Fibroblast of lung (primary cell): ENCODE measurements around the gene RBCK1. TPM values are rescaled to one million over a fixed set of nuclear protein-coding genes. Genes with fewer than 3 reads are reported as not detected.

ENCODE experiments used
- DNase-seq, 2 donors: peaks; one replicate each; pipeline versions ENCODE4 v3.0.0 to v3.0.0-alpha.2; 2010; ENCODE audit warnings: low read depth in 2 of 2
- H2AFZ ChIP-seq: 2 replicates; pipeline ENCODE4 v1.5.1; 2012; ENCODE audit warnings: low read length, control low read depth, inconsistent platforms
- H3K27ac ChIP-seq: 2 replicates; pipeline ENCODE4 v1.5.1; 2011; ENCODE audit warnings: low read length, control low read depth; ENCODE audit not compliant: insufficient read depth
- H3K27me3 ChIP-seq: 2 replicates; pipeline ENCODE4 v1.5.1; 2011; ENCODE audit warnings: mild to moderate bottlenecking, low read length; ENCODE audit not compliant: control insufficient read depth, insufficient read depth
- H3K36me3 ChIP-seq: 2 replicates; pipeline ENCODE4 v1.5.1; 2011; ENCODE audit warnings: low read length; ENCODE audit not compliant: control insufficient read depth, insufficient read depth
- H3K4me1 ChIP-seq: 2 replicates; pipeline ENCODE4 v1.5.1; 2011; ENCODE audit warnings: low read length; ENCODE audit not compliant: control insufficient read depth, insufficient read depth; ENCODE audit errors: extremely low read depth
- H3K4me2 ChIP-seq: 2 replicates; pipeline ENCODE4 v1.5.1; 2011; ENCODE audit warnings: low read length, control low read depth; ENCODE audit not compliant: insufficient read depth; ENCODE audit errors: extremely low read depth
- H3K4me3 ChIP-seq, 4 experiments: fragments of 200-600 bp in 1 of 4; sonication (generic) in 1 of 4; replicated peaks in 1 of 4; 2 replicates each; pipeline ENCODE4 v1.5.1; 2011 to 2016; ENCODE audit warnings: low read length in 4 of 4, low read depth in 3 of 4, mild to moderate bottlenecking in 3 of 4, control low read depth in 2 of 4, inconsistent platforms in 1 of 4, mixed read lengths in 1 of 4; ENCODE audit not compliant: insufficient read depth in 1 of 4; ENCODE audit errors: control extremely low read depth in 1 of 4
- H3K79me2 ChIP-seq: 2 replicates; pipeline ENCODE4 v1.5.1; 2012; ENCODE audit warnings: mild to moderate bottlenecking, low read length, inconsistent platforms; ENCODE audit not compliant: control insufficient read depth, insufficient read depth
- H3K9ac ChIP-seq: 2 replicates; pipeline ENCODE4 v1.5.1; 2011; ENCODE audit warnings: mild to moderate bottlenecking, low read length, control low read depth; ENCODE audit not compliant: insufficient read depth
- H3K9me3 ChIP-seq: 2 replicates; pipeline ENCODE4 v1.5.1; 2012; ENCODE audit warnings: low read depth, low read length; ENCODE audit not compliant: control insufficient read depth, insufficient read depth
- H4K20me1 ChIP-seq: 2 replicates; pipeline ENCODE4 v1.5.1; 2011; ENCODE audit warnings: low read length; ENCODE audit not compliant: control insufficient read depth, insufficient read depth; ENCODE audit errors: extremely low read depth
- EZH2 ChIP-seq: IDR thresholded peaks from 2 replicates; pipeline ENCODE4 v1.5.1; 2012; ENCODE audit warnings: low read length, control low read depth, mild to moderate bottlenecking; ENCODE audit errors: missing control alignments
- polyA plus RNA-seq, 2 donors: library from polyadenylated mRNA; depleted of rRNA in 1 of 2; stranded (reverse) in 1 of 2; unstranded in 1 of 2; fragments of >200 nt; gene quantifications; 2 replicates each; pipeline ENCODE4 v1.2.1, GENCODE V29; 2011 to 2012; ENCODE audit warnings: missing spikeins in 1 of 2
- total RNA-seq: library from RNA; depleted of rRNA; stranded (reverse); fragments of >200 nt; gene quantifications from 2 replicates; pipeline ENCODE4 v1.2.1, GENCODE V29; 2014
- TF ChIP-seq, protein P1 (sequence below), 2 donors: IDR thresholded peaks in 1 of 2; conservative IDR thresholded peaks in 1 of 2; 1 replicate in 1 of 2; 2 replicates in 1 of 2; pipeline ENCODE4 v1.5.1; 2011 to 2012; ENCODE audit warnings: low read length in 2 of 2, control low read depth in 1 of 2, inconsistent platforms in 1 of 2, low read depth in 1 of 2, mild to moderate bottlenecking in 1 of 2

Gene RBCK1
- total and polyA plus RNA-seq, 2 donors (not counting 1 experiment from before 2014, with no cell fraction given): 35.2 to 89.0 TPM

- Histone ChIP-seq H3K4me3 (no peak overlapping the region), H3K36me3 (no peaks in the 10 kb centered on the region), H3K27me3 (no peaks in the 10 kb centered on the region), H3K4me2 (no peak overlapping the region), H4K20me1 (no peaks in the 10 kb centered on the region), H3K79me2 (no peaks in the 10 kb centered on the region), H2AFZ (no peak overlapping the region), H3K9ac (no peak overlapping the region), H3K4me1 (no peaks in the 10 kb centered on the region), H3K27ac (no peak overlapping the region), H3K9me3 (no peaks in the 10 kb centered on the region)
- no peak for TF ChIP-seq EZH2
- no peak for DNase-seq
Observed at GRCh38 chr20:467755-468154, 59.7 kb downstream of the RBCK1 start.

- no peak overlapping the region for H3K9ac ChIP-seq
- no peaks in the 10 kb centered on the region for H4K20me1 ChIP-seq
- H2AFZ ChIP-seq: no peak overlapping the region
- DNase-seq: no peak
- no peaks in the 10 kb centered on the region for H3K4me1 ChIP-seq
- no peak overlapping the region for H3K27ac ChIP-seq
- H3K4me2 ChIP-seq: no peak overlapping the region
- H3K4me3 ChIP-seq: no peak overlapping the region
- H3K27me3 ChIP-seq: no peaks in the 10 kb centered on the region
- TF ChIP-seq, protein P1, sequence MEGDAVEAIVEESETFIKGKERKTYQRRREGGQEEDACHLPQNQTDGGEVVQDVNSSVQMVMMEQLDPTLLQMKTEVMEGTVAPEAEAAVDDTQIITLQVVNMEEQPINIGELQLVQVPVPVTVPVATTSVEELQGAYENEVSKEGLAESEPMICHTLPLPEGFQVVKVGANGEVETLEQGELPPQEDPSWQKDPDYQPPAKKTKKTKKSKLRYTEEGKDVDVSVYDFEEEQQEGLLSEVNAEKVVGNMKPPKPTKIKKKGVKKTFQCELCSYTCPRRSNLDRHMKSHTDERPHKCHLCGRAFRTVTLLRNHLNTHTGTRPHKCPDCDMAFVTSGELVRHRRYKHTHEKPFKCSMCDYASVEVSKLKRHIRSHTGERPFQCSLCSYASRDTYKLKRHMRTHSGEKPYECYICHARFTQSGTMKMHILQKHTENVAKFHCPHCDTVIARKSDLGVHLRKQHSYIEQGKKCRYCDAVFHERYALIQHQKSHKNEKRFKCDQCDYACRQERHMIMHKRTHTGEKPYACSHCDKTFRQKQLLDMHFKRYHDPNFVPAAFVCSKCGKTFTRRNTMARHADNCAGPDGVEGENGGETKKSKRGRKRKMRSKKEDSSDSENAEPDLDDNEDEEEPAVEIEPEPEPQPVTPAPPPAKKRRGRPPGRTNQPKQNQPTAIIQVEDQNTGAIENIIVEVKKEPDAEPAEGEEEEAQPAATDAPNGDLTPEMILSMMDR (conservative IDR thresholded peaks at IDR 0.05 in 1 of 2, IDR thresholded peaks at IDR 0.05 in 1 of 2; ENCODE audit: low read depth in 1 of 2, low read length in 2 of 2): no peak
- TF ChIP-seq EZH2: no peak
- no peaks in the 10 kb centered on the region for H3K9me3 ChIP-seq
- H3K36me3 ChIP-seq: no peaks in the 10 kb centered on the region
- H3K79me2 ChIP-seq: no peaks in the 10 kb centered on the region
Observed at GRCh38 chr20:469746-470490, 61.8 kb downstream of the RBCK1 start.

DNA sequence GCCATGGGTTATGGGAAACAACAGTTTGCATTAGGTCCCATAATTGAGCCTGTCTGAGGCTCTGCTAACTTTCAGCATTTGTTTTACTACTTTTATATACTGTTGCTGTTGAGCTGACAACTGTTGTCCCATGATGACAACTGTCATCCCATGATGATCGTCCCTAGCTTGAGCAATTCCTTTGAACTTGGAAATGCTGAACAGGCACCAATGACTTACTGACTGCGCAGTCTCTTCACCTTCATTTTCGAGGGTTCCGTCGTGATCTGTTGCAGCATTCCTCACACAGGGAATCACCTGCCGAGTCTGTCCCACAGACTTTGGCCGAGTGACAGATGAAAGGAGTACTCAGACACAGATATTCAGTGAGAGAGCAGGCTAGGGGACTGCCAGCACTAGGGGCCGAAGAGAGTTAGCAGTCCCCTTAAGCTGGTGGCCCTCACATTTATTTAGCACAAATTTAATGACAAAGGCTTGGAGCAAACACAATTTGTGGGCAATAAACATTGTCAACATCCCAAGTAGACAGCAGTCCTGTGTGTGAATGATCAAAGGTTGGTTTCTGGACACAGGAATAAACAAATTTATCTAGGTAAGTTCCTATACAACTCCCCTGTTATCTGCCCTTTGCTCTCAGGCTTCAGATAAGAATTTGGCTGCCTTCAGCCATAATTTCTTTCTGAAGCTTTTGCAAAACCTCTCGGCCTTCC lies 64.2 kb downstream of the RBCK1 start:
- H2AFZ ChIP-seq: no peak overlapping the region
- no peak overlapping the region for H3K4me2 ChIP-seq
- no peak overlapping the region for H3K4me3 ChIP-seq
- H4K20me1 ChIP-seq: no peaks in the 10 kb centered on the region
- H3K27ac ChIP-seq: no peak overlapping the region
- H3K9ac ChIP-seq: no peak overlapping the region
- peaks cover 3% of the 10 kb centered on the region for H3K36me3 ChIP-seq
- TF ChIP-seq, protein P1 (conservative IDR thresholded peaks at IDR 0.05 in 1 of 2, IDR thresholded peaks at IDR 0.05 in 1 of 2; ENCODE audit: low read depth in 1 of 2, low read length in 2 of 2): no peak
- TF ChIP-seq EZH2: no peak
- H3K9me3 ChIP-seq: no peaks in the 10 kb centered on the region
- DNase-seq: no peak
- no peaks in the 10 kb centered on the region for H3K27me3 ChIP-seq
- no peaks in the 10 kb centered on the region for H3K79me2 ChIP-seq
- H3K4me1 ChIP-seq: no peaks in the 10 kb centered on the region
